H9 (cell line): ENCODE measurements around the gene F2. TPM values are rescaled to one million over a fixed set of nuclear protein-coding genes. Genes with fewer than 3 reads are reported as not detected.

Experiments used
- DNase-seq: peaks from one replicate; pipeline ENCODE4 v3.0.0-alpha.2; 2017
- H2AFZ ChIP-seq: one replicate; pipeline ENCODE4 v1.6.1; 2013; ENCODE audit warnings: mild to moderate bottlenecking, low read length, control low read depth, moderate library complexity
- H2AK5ac ChIP-seq: 2 replicates; pipeline ENCODE4 v1.6.1; 2013; ENCODE audit warnings: low read length, control low read depth, mixed read lengths; ENCODE audit not compliant: insufficient read length
- H2BK120ac ChIP-seq: one replicate; pipeline ENCODE4 v1.6.1; 2013; ENCODE audit warnings: low read depth, mild to moderate bottlenecking, low read length, control low read depth, inconsistent platforms; ENCODE audit not compliant: poor library complexity, severe bottlenecking
- H2BK12ac ChIP-seq: 2 replicates; pipeline ENCODE4 v1.6.1; 2013; ENCODE audit warnings: low read length, control low read depth, mixed read lengths, low read depth; ENCODE audit not compliant: insufficient read length
- H2BK15ac ChIP-seq: 2 replicates; pipeline ENCODE4 v1.6.1; 2013; ENCODE audit warnings: low read depth, low read length, control low read depth
- H2BK20ac ChIP-seq: one replicate; pipeline ENCODE4 v1.6.1; 2013; ENCODE audit warnings: low read depth, mild to moderate bottlenecking, low read length, control low read depth, inconsistent platforms; ENCODE audit not compliant: poor library complexity, severe bottlenecking
- H2BK5ac ChIP-seq: 2 replicates; pipeline ENCODE4 v1.6.1; 2013; ENCODE audit warnings: low read length, control low read depth, mixed read lengths; ENCODE audit not compliant: insufficient read length
- H3K14ac ChIP-seq: 2 replicates; pipeline ENCODE4 v1.6.1; 2013; ENCODE audit warnings: low read length, control low read depth; ENCODE audit not compliant: insufficient read depth
- H3K18ac ChIP-seq: 2 replicates; pipeline ENCODE4 v1.6.1; 2013; ENCODE audit warnings: low read depth, mild to moderate bottlenecking, mixed read lengths, low read length, control low read depth; ENCODE audit not compliant: insufficient read length
- H3K23ac ChIP-seq: 2 replicates; pipeline ENCODE4 v1.6.1; 2013; ENCODE audit warnings: low read length, control low read depth, mixed read lengths, low read depth; ENCODE audit not compliant: insufficient read length
- H3K23me2 ChIP-seq: 2 replicates; pipeline ENCODE4 v1.6.1; 2013; ENCODE audit warnings: low read depth, mild to moderate bottlenecking, mixed read lengths, low read length, control low read depth; ENCODE audit not compliant: insufficient read length, poor library complexity, severe bottlenecking
- H3K27ac ChIP-seq: 2 replicates; pipeline ENCODE4 v1.5.1; 2013; ENCODE audit warnings: low read length, control low read depth, mixed read lengths, low read depth; ENCODE audit not compliant: insufficient read length
- H3K27me3 ChIP-seq: 2 replicates; pipeline ENCODE4 v1.6.1; 2013; ENCODE audit warnings: low read length, control low read depth, inconsistent platforms; ENCODE audit not compliant: insufficient read depth
- H3K4ac ChIP-seq: 2 replicates; pipeline ENCODE4 v1.6.1; 2013; ENCODE audit warnings: low read depth, mild to moderate bottlenecking, control low read depth, inconsistent platforms, low read length, moderate library complexity
- H3K4me1 ChIP-seq: 2 replicates; pipeline ENCODE4 v1.6.1; 2013; ENCODE audit warnings: low read length, control low read depth, inconsistent platforms; ENCODE audit not compliant: insufficient read depth
- H3K4me2 ChIP-seq: 2 replicates; pipeline ENCODE4 v1.6.1; 2013; ENCODE audit warnings: low read length, control low read depth, mixed read lengths; ENCODE audit not compliant: insufficient read length, insufficient read depth
- H3K56ac ChIP-seq: 2 replicates; pipeline ENCODE4 v1.6.1; 2013; ENCODE audit warnings: low read depth, mild to moderate bottlenecking, mixed read lengths, low read length, control low read depth; ENCODE audit not compliant: insufficient read length
- H3K79me1 ChIP-seq: 2 replicates; pipeline ENCODE4 v1.6.1; 2013; ENCODE audit warnings: low read depth, mild to moderate bottlenecking, moderate library complexity, low read length, control low read depth, inconsistent platforms; ENCODE audit not compliant: insufficient read depth, poor library complexity, severe bottlenecking
- H3K79me2 ChIP-seq: 2 replicates; pipeline ENCODE4 v1.6.1; 2013; ENCODE audit warnings: low read length, control low read depth, inconsistent platforms; ENCODE audit not compliant: insufficient read depth
- H3K9ac ChIP-seq: 2 replicates; pipeline ENCODE4 v1.6.1; 2013; ENCODE audit warnings: low read length, control low read depth, mixed read lengths; ENCODE audit not compliant: insufficient read length; ENCODE audit errors: extremely low read depth
- H3K9me3 ChIP-seq: one replicate; pipeline ENCODE4 v1.6.1; 2013; ENCODE audit warnings: low read depth, low read length, inconsistent platforms; ENCODE audit not compliant: control insufficient read depth
- H3T11ph ChIP-seq: one replicate; pipeline ENCODE4 v1.6.1; 2013; ENCODE audit warnings: mild to moderate bottlenecking, low read length, control low read depth, inconsistent platforms
- H4K20me1 ChIP-seq: one replicate; pipeline ENCODE4 v1.6.1; 2013; ENCODE audit not compliant: control insufficient read depth, insufficient read length, insufficient read depth
- H4K5ac ChIP-seq: 2 replicates; pipeline ENCODE4 v1.6.1; 2013; ENCODE audit warnings: low read depth, mild to moderate bottlenecking, mixed read lengths, low read length, control low read depth; ENCODE audit not compliant: insufficient read length
- H4K8ac ChIP-seq: replicated peaks from 2 replicates; pipeline ENCODE4 v1.6.1; 2013; ENCODE audit warnings: low read length, control low read depth, mixed read lengths, low read depth; ENCODE audit not compliant: insufficient read length
- H4K91ac ChIP-seq: 2 replicates; pipeline ENCODE4 v1.6.1; 2013; ENCODE audit warnings: low read depth, mild to moderate bottlenecking, moderate library complexity, mixed read lengths, low read length, control low read depth; ENCODE audit not compliant: insufficient read length
- H3K27ac Mint-ChIP-seq, 3 experiments: 2 replicates in 2 of 3; 3 replicates in 1 of 3; pipeline ENCODE4 v1.8.0; 2020 to 2021; ENCODE audit warnings: mixed read lengths in 3 of 3, mild to moderate bottlenecking in 1 of 3, moderate library complexity in 1 of 3
- H3K27me3 Mint-ChIP-seq: 2 replicates; pipeline ENCODE4 v1.8.0; 2021; ENCODE audit warnings: low read depth, mild to moderate bottlenecking, moderate library complexity, mixed read lengths
- H3K36me3 Mint-ChIP-seq, 3 experiments: 2 replicates in 2 of 3; 3 replicates in 1 of 3; pipeline ENCODE4 v1.8.0; 2020 to 2021; ENCODE audit warnings: low read depth in 3 of 3, mixed read lengths in 3 of 3; ENCODE audit not compliant: insufficient read depth in 1 of 3
- H3K4me1 Mint-ChIP-seq, 2 experiments: 2 replicates each; pipeline ENCODE4 v1.8.0; 2020; ENCODE audit warnings: mixed read lengths in 2 of 2
- H3K4me3 Mint-ChIP-seq, 2 experiments: 2 replicates in 1 of 2; 3 replicates in 1 of 2; pipeline ENCODE4 v1.8.0; 2020 to 2021; ENCODE audit warnings: mild to moderate bottlenecking in 2 of 2, mixed read lengths in 2 of 2, moderate library complexity in 1 of 2
- H3K9me3 Mint-ChIP-seq, 2 experiments: 2 replicates in 1 of 2; 3 replicates in 1 of 2; pipeline ENCODE4 v1.8.0; 2020; ENCODE audit warnings: mild to moderate bottlenecking in 2 of 2, mixed read lengths in 2 of 2, moderate library complexity in 1 of 2
- CTCF ChIP-seq: fragments of 200-600 bp; sonication (generic); conservative IDR thresholded peaks from 3 replicates; pipeline ENCODE4 v1.8.0; 2021; ENCODE audit warnings: antibody characterized with exemption, mild to moderate bottlenecking
- WGBS: extraction: QIAGEN DNeasy Blood & Tissue Kit; methylation state at CpG from one replicate; pipeline ENCODE4 v1.1.7; 2013; ENCODE audit warnings: missing lambda C conversion rate, low lambda C conversion rate, mixed read lengths; ENCODE audit not compliant: insufficient read length; ENCODE audit errors: extremely low coverage; 5-methylcytosine and 5-hydroxymethylcytosine counted together
- total RNA-seq: library from RNA; stranded (reverse); gene quantifications from 2 replicates; pipeline ENCODE4 v1.2.1, GENCODE V29; 2021

Gene F2
- total RNA-seq, 1 experiment from 2014 or later, result not detected

DNA sequence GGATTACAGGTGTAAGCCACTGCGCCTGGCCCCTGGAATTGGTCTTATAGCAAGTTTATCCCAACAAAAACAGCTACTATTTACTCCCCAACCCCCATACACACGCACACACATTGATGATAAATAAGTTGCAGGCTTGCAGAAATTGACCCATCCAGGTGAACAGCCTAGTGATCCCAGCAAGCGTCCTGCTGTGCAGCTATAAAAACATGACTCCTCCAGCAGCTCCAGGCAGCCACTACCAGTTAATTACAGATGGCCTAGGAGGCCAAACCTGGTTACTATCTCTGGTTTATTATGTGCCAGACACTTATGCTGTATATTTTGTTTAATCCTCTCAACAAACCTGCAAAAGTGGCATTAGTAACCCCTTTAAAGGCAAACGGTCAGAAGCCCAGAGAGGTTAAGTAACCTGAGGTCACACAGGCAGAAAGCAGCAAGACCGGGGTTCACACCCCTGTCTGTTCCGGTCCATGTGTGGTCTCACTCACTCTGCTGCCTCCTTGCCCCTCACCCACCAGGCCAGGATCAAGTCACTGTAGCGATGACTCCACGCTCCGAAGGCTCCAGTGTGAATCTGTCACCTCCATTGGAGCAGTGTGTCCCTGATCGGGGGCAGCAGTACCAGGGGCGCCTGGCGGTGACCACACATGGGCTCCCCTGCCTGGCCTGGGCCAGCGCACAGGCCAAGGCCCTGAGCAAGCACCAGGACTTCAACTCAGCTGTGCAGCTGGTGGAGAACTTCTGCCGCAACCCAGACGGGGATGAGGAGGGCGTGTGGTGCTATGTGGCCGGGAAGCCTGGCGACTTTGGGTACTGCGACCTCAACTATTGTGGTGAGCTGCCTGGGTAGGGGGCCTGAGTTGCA lies 6.6 kb downstream of the F2 start:
- Histone ChIP-seq H4K91ac (no peak overlapping the region), H3K9ac (no peak overlapping the region), H2AFZ (no peak overlapping the region), H2BK20ac (no peak overlapping the region), H2BK12ac (no peak overlapping the region), H3K23me2 (no peaks in the 10 kb centered on the region), H4K8ac (no peak overlapping the region), H2AK5ac (no peak overlapping the region), H3K4me2 (no peak overlapping the region), H3K79me1 (no peaks in the 10 kb centered on the region), H3K14ac (no peak overlapping the region), H3K56ac (no peak overlapping the region), H3K27me3 (no peaks in the 10 kb centered on the region), H3T11ph (no peak overlapping the region), H2BK15ac (no peak overlapping the region), H2BK5ac (no peak overlapping the region), H3K4ac (no peak overlapping the region), H2BK120ac (no peak overlapping the region), H4K5ac (no peak overlapping the region), H3K79me2 (no peaks in the 10 kb centered on the region), H3K18ac (no peak overlapping the region), H3K27ac (no peak overlapping the region), H4K20me1 (no peaks in the 10 kb centered on the region), H3K4me1 (0 out of 2 replicates have a peak, but pooled peaks cover 3% of the 10 kb centered on the region), H3K9me3 (no peaks in the 10 kb centered on the region), H3K23ac (no peak overlapping the region)
- Mint-ChIP-seq H3K36me3 (no peaks in the 10 kb centered on the region), H3K27me3 (no peaks in the 10 kb centered on the region; the same call in none of the 2 replicates), H3K9me3 (no peaks in the 10 kb centered on the region), H3K4me1 (peaks cover 9 to 15% of the 10 kb centered on the region in 2 experiments), H3K4me3 (no peak overlapping the region), H3K27ac (peak overlapping the region in 1 of 3 experiments; percentile 65; a peak in 3 of 7 replicates)
- no peak for TF ChIP-seq CTCF
- WGBS, result no CpG with 5 or more reads among the region's 19 CpGs
- DNase-seq, result no peak
